GM12873 (cell line): Measurements from ENCODE around the gene CCDC85A.

Experiments used
- CTCF ChIP-seq: IDR thresholded peaks from 2 replicates; pipeline ENCODE4 v1.5.1; 2012; ENCODE audit warnings: low read depth, mild to moderate bottlenecking, moderate library complexity, low read length, control low read depth; ENCODE audit not compliant: insufficient read depth; ENCODE audit errors: missing control alignments

CCDC85A gene

GRCh38 chr2:56347881-56348280 lies 164.1 kb downstream of the CCDC85A start:
- TF ChIP-seq CTCF: no peak

GRCh38 chr2:56348392-56349210 lies 164.8 kb downstream of the CCDC85A start:
- no peak for TF ChIP-seq CTCF

GRCh38 chr2:56357655-56358295 lies 174.0 kb downstream of the CCDC85A start:
- no peak for TF ChIP-seq CTCF

GRCh38 chr2:56361844-56362243 lies 178.1 kb downstream of the CCDC85A start:
- TF ChIP-seq CTCF: no peak

GRCh38 chr2:56364902-56365301 lies 181.1 kb downstream of the CCDC85A start:
- no peak for TF ChIP-seq CTCF

GRCh38 chr2:56369316-56369715 lies 185.5 kb downstream of the CCDC85A start:
- TF ChIP-seq CTCF: no peak

- no peak for TF ChIP-seq CTCF
These were observed 188.4 kb downstream of the CCDC85A start for GRCh38 chr2:56372071-56372656.
